ENCODE data around the gene KDM4F.
"Not testable (repeated sequence)": the region's sequence is repeated elsewhere in the genome, so short reads cannot be mapped to it uniquely, and the experiment has no call there.

Gene KDM4F

DNA sequence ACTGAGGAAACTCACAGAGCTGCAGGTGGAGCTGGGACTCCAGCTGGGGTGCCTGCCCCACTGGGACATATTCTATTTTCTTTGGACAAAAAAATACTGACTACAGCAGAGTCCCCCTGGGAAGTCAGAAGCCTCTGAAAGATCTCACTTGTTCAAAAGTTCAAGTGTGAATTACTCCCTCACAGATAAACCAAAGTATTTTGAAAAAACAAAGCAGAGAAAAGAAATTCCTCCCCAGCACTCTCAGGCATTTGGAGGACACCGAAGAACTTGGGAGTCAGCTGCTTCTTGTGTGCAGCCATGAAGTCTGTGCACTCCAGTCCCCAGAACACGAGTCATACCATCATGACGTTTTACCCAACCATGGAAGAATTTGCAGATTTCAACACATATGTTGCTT, at the start of gene KDM4F:
TSS of gene KDM4F (plus strand) at position 301 of the 400 bp plus-strand sequence.
- not testable (repeated sequence) for DNase-seq

DNA sequence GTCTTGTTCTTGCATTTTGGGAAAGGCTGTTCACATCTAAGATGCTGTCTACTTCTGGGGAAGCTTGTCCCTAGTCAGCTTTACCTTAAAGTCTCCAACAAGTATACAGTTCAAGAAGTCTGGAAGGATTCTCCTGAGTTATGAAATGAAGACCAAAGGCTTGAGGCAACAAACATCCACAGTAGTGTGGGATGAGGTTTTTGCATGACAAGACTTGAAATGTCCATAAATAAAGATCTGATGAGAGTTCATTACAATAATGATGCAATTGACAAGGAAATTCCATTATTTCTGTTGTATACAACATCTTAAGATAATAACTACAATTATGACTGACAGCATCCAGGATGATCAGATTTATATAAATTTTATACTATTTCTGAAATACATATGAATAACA, 45.5 kb upstream of the KDM4F start:
- no peak for DNase-seq

DNA sequence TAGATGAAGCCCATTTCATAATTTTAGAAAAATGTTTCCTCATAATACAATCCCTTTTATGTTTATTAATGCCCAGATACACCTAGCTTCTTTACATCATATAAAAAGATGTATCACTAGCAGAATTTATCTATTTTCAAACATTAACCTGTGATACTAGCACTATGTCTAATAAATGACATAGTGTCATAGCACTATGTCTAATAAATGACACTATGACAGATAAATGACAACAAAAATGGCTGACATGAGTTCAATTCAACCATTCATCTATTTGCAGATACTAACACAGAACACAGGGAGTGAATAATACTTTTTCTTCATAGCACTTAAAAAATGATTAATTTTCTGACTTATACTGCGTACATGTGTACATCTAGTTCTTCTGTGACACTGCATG, 43.6 kb upstream of the KDM4F start:
- DNase-seq, result no peak

DNA sequence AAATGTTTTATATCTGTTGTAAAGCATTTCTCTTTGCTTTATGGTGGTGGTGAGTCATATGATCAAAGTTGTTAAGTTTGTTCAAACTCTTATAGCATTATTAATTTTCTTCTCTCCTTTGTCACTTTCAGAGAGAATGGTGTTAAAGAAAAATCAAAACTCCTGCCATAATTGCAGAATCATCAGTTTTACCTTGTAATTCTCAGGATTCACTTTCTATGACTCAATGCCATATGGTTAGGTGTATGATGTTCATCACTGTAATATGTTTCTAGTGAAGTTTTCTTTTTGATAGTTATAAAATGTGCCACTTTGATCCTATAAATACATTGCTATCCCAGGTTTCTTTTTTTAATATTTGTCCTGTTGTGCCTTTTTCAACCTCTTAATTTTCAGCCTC, 37.8 kb upstream of the KDM4F start:
- no peak for DNase-seq

DNA sequence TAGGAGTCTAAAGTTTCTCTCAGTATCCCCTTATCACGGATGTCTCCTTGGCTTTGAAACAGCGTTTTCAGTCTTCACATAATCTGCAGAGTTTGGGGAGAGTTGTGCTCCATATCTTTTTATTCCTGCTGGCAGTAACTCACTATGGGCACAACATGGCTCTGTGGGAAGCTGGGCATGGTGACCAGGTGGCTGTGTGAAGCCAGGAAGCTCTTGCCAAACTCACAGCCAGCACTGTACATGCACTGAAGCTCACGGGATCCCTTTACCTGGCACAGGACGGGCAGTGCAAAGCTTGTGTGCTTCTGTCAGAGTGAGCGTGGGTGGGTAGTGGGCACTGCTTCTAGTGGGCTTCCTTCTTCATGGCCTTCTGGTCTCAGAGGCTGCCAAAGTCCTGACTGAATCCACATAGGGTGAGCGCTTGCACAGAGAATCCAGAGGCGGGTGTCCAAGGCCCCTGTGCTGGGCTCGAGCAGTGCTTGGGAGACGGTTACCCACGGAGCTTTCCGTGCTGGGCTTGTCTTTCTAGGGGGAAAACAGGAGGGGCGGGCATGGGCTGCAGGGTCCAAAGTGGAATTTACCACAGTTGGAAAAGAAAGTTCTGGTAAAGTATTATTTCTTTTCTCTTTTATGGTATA, 34.9 kb upstream of the KDM4F start:
- DNase-seq, result no peak

DNA sequence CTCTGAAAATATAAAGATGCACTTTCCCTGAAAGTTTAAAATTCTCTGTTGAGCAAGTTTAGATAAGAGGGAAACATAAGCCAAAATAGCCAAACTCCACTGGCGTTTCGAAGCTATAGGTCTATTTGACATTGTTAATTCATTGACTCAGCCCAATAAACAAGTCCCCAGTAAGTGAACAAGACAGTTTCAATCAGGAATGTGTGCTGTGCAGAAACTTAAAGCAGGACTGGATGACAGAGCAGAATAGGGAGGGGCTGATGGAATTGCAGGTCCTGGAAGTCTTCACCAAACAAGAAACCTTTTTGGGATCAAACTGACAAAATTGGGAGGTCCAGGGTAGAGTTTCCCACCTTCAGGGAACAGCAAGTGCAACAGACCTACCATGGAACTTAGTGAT, 33.1 kb upstream of the KDM4F start:
- no peak for DNase-seq

DNA sequence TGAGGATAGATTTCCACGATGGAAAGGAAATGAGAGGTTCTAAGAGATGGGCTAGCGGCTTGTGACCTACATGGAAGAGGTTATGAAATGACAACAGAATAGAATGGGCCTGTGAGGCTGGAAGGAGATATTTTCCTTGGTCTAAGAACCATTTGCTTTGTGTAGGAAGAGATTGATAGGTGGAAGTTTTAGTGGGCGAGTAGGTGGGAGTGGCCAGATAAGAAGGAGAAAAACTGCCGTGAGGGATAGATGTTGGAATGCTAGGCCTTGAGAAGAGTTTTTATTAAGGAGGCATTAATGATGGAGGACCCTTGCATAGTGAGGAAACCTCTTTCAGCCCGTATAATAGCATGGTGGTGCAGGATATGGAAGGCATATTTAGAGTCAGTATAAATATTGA, 27.8 kb upstream of the KDM4F start:
- not testable (repeated sequence) for DNase-seq

DNA sequence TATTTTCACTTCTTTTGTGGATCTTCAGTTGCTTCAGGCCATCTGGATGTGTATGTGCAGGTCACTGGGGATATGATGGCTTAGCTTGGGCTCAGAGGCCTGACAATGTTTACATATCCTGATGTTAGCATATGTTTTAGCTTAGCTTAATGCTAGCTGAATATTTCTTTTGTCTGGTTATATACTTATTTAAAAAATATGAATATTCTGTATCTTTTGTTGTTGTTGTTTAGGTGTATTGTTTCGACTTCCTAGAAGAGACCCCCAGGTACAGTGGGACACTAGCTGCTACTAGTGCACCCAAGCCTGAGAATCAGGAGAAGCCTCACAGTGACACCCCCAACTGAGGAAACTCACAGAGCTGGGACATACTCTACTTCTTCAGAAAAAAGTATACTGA, 24.3 kb upstream of the KDM4F start, which contains the start of gene KDM4E:
TSS of gene KDM4E (plus strand) at position 301 of the 400 bp plus-strand sequence. CDS start 300 bp downstream, outside the sequence.
- no peak for DNase-seq

DNA sequence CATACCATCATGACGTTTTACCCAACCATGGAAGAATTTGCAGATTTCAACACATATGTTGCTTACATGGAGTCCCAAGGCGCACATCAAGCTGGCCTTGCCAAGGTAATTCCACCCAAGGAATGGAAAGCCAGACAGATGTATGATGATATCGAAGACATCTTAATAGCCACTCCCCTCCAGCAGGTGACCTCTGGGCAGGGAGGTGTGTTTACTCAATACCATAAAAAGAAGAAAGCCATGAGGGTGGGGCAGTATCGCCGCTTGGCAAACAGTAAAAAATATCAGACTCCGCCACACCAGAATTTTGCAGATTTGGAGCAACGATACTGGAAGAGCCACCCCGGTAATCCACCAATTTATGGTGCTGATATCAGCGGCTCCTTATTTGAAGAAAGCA, 23.6 kb upstream of the KDM4F start:
- not testable (repeated sequence) for DNase-seq

DNA sequence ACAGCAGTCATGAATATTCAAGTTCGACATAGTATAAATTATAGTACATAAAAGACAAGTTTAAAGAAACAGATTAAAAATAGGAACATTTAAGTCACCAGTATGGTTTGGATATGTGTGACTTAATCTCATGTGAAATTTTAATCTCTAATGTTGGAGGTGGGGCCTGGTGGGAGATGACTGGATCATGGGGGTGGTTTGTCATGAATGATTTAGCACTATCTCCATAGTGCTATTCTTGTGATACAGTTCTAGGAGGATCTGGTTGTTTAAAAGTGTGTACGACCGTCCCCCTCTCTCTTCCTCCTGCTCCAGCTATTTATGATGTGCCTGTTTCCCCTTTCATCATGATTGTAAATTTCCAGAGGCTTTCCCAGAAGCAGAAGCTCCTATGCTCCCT, 20.9 kb upstream of the KDM4F start:
- no peak for DNase-seq

DNA sequence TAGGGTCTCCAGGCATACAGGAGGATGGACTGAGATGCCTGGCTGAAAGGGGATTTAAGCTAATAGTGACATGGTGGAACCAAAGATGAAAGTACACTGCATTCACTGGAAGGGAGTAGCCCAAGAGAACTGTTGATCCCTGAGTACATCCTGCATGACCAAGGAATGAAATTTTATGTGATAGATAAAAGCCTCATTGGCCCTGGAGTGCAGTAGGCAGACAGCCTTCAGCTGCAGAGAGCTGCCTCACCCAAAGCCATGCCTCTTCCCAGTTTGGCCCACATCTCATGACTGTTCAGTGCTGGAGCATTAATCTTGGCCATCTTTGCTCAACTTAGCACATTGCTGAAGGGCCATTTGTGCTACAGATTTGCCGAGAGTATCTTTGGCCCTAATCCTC, 16.2 kb upstream of the KDM4F start:
- DNase-seq, result no peak

DNA sequence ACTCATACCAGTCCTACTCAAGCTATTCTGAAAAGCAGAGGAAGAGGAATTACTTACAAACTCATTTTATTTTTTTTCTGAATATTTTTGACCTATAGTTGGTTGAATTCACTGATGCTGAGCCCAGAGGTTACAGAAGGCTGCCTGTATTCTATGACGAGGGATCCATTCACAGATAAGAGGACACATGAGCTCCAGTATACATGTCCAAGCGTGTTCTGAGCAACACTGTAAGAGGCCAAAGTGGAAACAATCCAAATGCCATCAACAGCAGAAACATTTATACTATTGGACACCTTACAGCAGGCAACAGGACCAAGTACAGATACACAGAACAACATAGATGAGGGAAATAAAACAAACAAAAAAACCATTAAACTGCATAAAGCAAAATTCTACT, 13.9 kb upstream of the KDM4F start:
- no peak for DNase-seq

DNA sequence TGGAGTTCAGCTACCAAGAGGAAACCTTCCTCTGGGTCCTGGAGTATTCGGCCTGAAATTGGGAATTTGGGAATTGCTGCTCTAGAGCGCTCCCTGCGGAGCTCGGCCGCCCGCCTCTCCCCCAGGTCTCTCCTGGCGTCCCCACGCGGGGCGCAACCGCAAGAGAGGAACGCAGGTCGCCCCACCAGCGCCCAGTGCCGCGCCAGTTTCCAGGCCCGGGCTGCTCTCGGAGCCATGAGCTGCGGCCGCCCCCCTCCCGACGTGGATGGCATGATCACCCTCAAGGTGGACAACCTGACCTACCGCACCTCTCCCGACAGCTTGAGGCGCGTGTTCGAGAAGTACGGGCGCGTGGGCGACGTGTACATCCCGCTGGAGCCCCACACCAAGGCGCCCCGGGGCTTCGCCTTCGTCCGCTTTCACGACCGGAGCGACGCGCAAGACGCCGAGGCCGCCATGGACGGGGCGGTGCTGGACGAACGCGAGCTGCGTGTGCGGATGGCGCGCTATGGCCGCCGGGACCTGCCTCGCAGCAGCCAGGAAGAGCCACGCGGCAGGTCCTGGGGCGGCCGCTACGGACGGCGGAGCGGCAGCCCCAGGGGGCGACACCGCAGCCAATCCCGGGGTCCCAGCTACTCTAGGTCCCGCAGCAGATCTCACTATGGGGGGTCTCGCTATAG, 11.7 kb upstream of the KDM4F start:
- DNase-seq, result not testable (repeated sequence)

DNA sequence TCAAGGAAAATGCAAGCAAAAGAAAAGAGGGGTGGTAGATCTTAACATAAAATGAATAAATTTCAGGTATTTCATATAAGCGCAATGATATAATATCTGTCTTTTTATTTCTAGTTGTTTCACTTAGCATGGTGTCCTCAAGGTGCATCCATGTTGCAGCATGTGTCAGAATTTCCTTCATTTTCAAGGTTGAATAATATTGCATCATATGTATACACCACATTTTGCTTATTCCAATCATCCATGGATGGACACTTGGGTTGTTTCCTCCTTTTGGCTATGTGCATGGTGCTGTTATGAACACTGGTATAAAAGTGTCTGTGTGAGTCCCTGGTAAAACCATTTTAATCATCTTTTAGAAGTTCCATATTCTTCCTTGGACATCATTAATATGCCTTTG, 7.0 kb upstream of the KDM4F start:
- no peak for DNase-seq

DNA sequence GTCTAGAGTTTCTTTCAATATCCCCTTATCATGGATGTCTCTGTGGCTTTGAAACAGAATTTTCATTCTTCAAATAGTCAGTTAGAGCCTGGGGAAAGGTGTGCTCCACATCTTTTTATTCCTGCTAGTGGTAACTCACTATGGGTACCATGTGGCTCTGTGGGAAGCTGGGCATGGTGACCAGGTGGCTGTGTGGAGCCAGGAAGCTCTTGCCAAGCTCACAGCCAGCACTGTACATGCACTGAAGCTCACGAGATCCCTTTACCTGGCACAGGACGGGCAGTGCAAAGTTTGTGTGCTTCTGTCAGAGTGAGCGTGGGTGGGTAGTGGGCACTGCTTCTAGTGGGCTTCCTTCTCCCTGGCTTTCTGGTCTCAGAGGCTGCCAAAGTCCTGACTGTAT, 6.3 kb upstream of the KDM4F start:
- DNase-seq, result no peak

DNA sequence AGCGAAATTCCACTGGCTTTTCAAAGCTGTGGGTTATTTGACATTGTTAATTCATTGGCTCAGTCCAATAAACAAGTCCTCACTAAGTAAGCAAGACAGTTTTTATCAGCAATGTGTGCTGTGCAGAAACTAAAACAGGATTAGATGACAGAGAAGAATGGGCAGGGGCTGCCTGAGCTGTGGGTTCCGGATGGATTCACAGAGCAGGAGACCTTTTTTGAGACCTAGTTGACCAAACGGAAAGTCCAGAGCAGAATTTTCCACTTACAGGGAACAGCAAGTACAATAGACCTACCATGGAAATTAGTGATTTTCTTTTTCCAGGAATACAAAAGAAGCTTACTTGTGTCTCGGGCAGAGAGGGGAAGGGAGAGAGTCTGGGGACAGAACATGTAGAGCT, 5.2 kb upstream of the KDM4F start:
- DNase-seq, result no peak

DNA sequence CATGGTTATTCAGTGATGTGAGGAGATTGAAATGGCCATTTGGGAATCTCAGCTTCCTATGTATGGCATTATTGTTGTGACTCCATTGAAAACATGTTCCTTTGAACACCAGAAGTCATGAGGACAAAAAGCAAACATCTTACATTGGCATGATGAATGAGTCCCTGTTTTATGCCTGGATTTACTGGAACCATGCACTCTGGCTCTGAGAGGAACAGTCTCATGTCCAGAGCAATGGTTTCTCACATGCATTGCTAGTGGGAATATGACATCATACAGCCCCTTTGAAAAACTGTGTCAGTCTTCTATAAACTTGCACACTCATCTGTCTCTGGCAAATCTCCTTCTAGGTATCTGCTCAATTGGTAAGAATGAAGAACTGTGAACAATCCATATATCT, 3.4 kb upstream of the KDM4F start:
- no peak for DNase-seq

DNA sequence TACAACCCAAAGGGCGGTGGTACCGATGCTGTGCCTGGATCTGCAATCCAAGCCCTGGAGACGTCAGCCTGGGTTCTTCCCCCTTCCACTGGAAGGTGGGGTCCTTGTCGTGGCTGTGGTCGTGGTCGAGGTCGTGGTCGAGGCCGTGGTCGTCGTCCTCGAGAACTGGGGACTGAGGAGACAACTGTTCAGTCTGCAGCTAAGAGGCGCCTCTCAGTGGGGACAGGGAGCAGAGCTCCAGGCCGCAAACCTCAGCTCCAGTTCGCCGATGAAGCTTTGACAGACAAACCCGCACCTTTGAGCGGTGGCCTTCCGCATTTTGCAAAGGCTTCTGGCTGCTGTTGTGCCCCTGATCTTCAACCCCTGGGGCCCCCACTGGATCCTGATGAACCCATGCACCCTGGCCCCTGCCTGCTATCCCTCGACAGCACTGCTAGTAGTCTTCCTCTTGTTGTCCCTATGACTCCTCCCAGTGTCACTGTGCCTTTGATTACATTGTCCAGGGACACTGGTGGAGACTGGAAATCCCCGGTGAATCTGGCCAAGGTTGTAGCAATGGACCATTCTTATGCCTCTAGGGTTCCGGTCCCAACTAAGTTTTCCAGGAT, 1.5 kb downstream of the KDM4F start:
- DNase-seq, result no peak

DNA sequence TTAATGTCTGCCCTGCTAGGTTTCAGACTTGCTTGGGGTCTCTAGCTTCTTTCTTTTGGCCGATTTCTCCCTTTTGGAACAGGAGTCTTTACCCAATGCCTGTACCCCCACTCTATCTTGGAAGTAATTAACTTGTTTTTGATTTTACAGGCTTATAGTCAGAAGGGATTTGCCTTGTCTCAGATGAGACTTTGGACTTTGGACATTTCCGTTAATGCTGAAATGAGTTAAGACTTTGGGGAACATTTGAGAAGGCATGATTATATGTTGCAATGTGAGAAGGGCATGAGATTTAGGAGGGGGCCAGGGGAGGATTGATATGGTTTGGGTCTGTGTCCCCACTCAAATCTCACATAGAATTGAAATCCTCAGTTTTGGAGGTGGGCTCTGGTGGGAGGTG, 5.1 kb downstream of the KDM4F start:
- DNase-seq, result no peak

DNA sequence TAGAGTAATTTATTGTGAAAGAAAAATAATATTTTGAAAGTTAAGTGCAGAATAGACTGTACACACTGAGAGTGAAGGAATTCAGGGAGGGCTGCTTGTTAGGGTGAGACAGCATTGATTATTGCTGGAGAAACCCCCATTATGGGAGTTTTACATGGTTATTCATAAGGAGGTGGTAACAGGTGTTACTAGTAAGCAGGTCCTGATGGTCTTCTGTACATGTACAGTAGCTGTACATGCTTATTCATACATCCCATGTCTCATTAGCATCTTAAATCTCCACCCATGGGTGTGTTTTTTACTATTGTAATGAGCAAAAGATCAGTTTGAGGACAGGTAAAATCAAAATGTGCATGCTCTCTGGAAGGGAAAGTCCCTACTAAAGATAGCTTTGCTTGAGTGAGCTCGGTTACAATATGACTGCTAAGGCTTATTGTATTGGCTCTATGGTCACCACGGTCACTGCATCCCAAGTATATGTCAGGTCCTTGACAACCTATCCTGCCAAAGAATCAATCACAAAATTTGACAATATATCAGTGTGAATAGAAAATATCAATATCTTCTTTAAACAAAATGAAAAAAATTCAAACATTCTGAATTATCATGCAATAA, 6.2 kb downstream of the KDM4F start:
- no peak for DNase-seq

DNA sequence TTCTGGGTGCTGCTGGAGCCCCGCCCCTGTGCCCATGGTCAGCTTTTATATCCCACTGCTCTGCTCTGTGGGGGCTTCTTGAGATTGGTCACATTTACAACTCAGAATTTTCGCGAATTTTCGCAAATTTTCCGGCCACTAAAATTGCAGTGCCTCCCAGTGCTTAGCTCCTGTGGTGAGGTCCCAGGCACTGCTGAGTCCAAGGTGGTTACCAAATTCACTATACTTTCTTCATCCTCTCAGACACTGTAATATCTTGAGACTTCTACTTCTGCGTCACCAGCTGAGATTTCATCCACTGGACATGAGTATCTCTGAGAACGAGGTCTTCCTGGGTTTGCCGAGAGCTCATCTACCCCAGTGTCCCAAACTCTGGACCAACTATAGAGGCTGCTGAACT, 8.7 kb downstream of the KDM4F start:
- no peak for DNase-seq

DNA sequence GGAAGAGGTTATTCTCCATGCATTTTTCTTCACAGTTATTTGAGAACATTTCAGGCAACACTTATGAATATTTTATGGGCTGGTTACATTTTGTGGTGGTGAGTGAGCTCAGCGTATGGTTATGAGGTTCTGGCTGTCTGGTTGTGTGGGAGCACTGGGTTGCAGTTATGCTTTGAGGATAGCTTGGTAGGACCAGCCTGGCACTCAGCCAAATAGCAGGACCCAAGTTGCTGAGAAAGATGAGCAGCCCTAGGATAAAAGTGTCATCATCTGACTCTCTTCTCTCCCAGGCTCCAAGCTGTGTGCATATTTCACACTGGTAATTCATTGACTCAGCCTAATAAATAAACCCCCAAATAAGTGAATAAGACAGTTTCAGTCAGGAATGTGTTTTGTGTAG, 9.4 kb downstream of the KDM4F start:
- DNase-seq, result no peak

DNA sequence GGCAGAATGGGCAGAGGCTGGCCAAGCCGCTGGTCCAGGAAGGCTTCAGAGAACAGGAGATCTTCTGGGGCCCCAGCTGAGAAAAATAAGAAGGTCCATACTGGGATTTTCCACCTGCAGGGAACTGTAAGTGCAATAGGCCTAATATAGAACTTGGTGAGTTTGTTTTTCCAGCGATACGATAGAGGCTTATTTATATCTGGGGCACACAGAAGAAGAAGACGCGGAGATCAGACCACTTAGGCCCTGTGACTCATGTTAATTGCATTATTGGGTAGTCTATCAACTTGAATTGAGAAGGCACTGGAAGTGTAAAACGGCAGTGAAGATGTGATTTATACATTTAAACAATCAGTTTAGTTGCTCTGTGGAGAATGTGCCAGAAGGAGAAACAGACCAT, 9.8 kb downstream of the KDM4F start:
- no peak for DNase-seq

DNA sequence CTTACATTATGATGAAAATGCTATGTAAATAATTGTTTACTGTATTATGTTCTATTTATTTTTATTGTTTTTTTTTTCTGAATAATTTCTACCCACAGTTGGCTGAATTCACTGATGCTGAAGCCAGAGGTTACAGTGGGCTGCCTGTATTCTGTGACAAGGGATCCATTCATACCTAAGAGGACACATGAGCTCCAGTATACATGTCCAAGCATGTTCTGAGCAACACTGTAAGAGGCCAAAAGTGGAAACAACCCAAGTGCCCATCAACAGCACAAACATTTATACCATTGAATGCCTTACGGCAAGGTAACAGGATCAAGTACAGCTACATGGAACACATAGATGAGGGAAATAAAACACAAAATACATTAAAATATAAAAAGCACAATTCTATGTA, 16.1 kb downstream of the KDM4F start:
- no peak for DNase-seq

All from activated effector memory CD4-positive, alpha-beta T cell treated with Interleukin-2 at 50 U/mL for 16 hours (primary cell).